ENCODE measurements around the gene TBC1D8.
A peak's percentile ranks its signal among the peaks of the same experiment; 100 is the strongest.

The TBC1D8 gene

GRCh38 chr2:101089419-101089818, 61.8 kb downstream of the TBC1D8 start:
- Mint-ChIP-seq H3K4me1 (ENCODE audit: low read depth) (peaks cover 14% of the 10 kb centered on the region), H3K27ac (peak overlapping the region; percentile 11), H3K36me3 (ENCODE audit: low read depth) (peaks cover 4% of the 10 kb centered on the region), H3K4me3 (no peak overlapping the region), H3K27me3 (no peaks in the 10 kb centered on the region), H3K9me3 (no peaks in the 10 kb centered on the region)

- peaks cover 14% of the 10 kb centered on the region for H3K4me1 Mint-ChIP-seq (ENCODE audit: low read depth)
- peaks cover 4% of the 10 kb centered on the region for H3K36me3 Mint-ChIP-seq (ENCODE audit: low read depth)
- H3K4me3 Mint-ChIP-seq, result no peak overlapping the region
- no peak overlapping the region for H3K27ac Mint-ChIP-seq
- no peaks in the 10 kb centered on the region for H3K9me3 Mint-ChIP-seq
- H3K27me3 Mint-ChIP-seq, result no peaks in the 10 kb centered on the region
Measured at GRCh38 chr2:101087638-101088037, 63.5 kb downstream of the TBC1D8 start.

- Mint-ChIP-seq H3K27ac (no peak overlapping the region), H3K9me3 (no peaks in the 10 kb centered on the region), H3K4me1 (ENCODE audit: low read depth) (peaks cover 7% of the 10 kb centered on the region), H3K4me3 (no peak overlapping the region), H3K36me3 (ENCODE audit: low read depth) (peaks cover 4% of the 10 kb centered on the region), H3K27me3 (no peaks in the 10 kb centered on the region)
Measured at GRCh38 chr2:101083613-101084012, 67.6 kb downstream of the TBC1D8 start.

GRCh38 chr2:101082998-101083397, 68.2 kb downstream of the TBC1D8 start:
- Mint-ChIP-seq H3K27me3 (no peaks in the 10 kb centered on the region), H3K27ac (no peak overlapping the region)

GRCh38 chr2:101081375-101081907, 69.7 kb downstream of the TBC1D8 start:
- H3K27ac Mint-ChIP-seq, result no peak overlapping the region
- H3K27me3 Mint-ChIP-seq, result no peaks in the 10 kb centered on the region
- H3K4me3 Mint-ChIP-seq, result no peak overlapping the region
- peaks cover 4% of the 10 kb centered on the region for H3K4me1 Mint-ChIP-seq (ENCODE audit: low read depth)
- peaks cover 4% of the 10 kb centered on the region for H3K36me3 Mint-ChIP-seq (ENCODE audit: low read depth)
- H3K9me3 Mint-ChIP-seq, result no peaks in the 10 kb centered on the region

More at GRCh38 chr2:101082998-101083397, 68.2 kb downstream of the TBC1D8 start:
- Mint-ChIP-seq H3K36me3 (ENCODE audit: low read depth) (peaks cover 4% of the 10 kb centered on the region), H3K4me1 (ENCODE audit: low read depth) (peaks cover 5% of the 10 kb centered on the region), H3K4me3 (no peak overlapping the region), H3K9me3 (no peaks in the 10 kb centered on the region)

GRCh38 chr2:101080211-101081068, 70.7 kb downstream of the TBC1D8 start:
- Mint-ChIP-seq H3K27me3 (no peaks in the 10 kb centered on the region), H3K36me3 (ENCODE audit: low read depth) (peaks cover 3% of the 10 kb centered on the region), H3K4me1 (ENCODE audit: low read depth) (no peaks in the 10 kb centered on the region), H3K27ac (no peak overlapping the region), H3K9me3 (peaks cover 5% of the 10 kb centered on the region), H3K4me3 (no peak overlapping the region)

GRCh38 chr2:101076581-101076980, 74.6 kb downstream of the TBC1D8 start:
- peaks cover 10% of the 10 kb centered on the region for H3K9me3 Mint-ChIP-seq
- H3K4me3 Mint-ChIP-seq, result no peak overlapping the region
- no peak overlapping the region for H3K27ac Mint-ChIP-seq
- no peaks in the 10 kb centered on the region for H3K27me3 Mint-ChIP-seq
- H3K36me3 Mint-ChIP-seq (ENCODE audit: low read depth), result no peaks in the 10 kb centered on the region
- H3K4me1 Mint-ChIP-seq (ENCODE audit: low read depth), result no peaks in the 10 kb centered on the region

- Mint-ChIP-seq H3K27me3 (no peaks in the 10 kb centered on the region), H3K4me3 (no peak overlapping the region), H3K36me3 (ENCODE audit: low read depth) (no peaks in the 10 kb centered on the region), H3K27ac (no peak overlapping the region), H3K9me3 (no peaks in the 10 kb centered on the region), H3K4me1 (ENCODE audit: low read depth) (no peaks in the 10 kb centered on the region)
Measured at GRCh38 chr2:101064868-101065549, 86.2 kb downstream of the TBC1D8 start.

GRCh38 chr2:101064505-101064867, 86.7 kb downstream of the TBC1D8 start:
- H3K27me3 Mint-ChIP-seq, result no peaks in the 10 kb centered on the region
- H3K4me1 Mint-ChIP-seq (ENCODE audit: low read depth), result no peaks in the 10 kb centered on the region
- no peak overlapping the region for H3K27ac Mint-ChIP-seq
- no peaks in the 10 kb centered on the region for H3K36me3 Mint-ChIP-seq (ENCODE audit: low read depth)
- no peaks in the 10 kb centered on the region for H3K9me3 Mint-ChIP-seq
- H3K4me3 Mint-ChIP-seq, result no peak overlapping the region

GRCh38 chr2:101064125-101064502, 87.1 kb downstream of the TBC1D8 start:
- no peaks in the 10 kb centered on the region for H3K27me3 Mint-ChIP-seq
- no peak overlapping the region for H3K27ac Mint-ChIP-seq
- no peaks in the 10 kb centered on the region for H3K9me3 Mint-ChIP-seq

GRCh38 chr2:101063352-101064124, 87.6 kb downstream of the TBC1D8 start:
- Mint-ChIP-seq H3K4me3 (no peak overlapping the region), H3K9me3 (no peaks in the 10 kb centered on the region), H3K36me3 (ENCODE audit: low read depth) (no peaks in the 10 kb centered on the region), H3K27ac (no peak overlapping the region), H3K4me1 (ENCODE audit: low read depth) (no peaks in the 10 kb centered on the region), H3K27me3 (no peaks in the 10 kb centered on the region)

More at GRCh38 chr2:101064125-101064502, 87.1 kb downstream of the TBC1D8 start:
- Mint-ChIP-seq H3K4me3 (no peak overlapping the region), H3K4me1 (ENCODE audit: low read depth) (no peaks in the 10 kb centered on the region), H3K36me3 (ENCODE audit: low read depth) (no peaks in the 10 kb centered on the region)

GRCh38 chr2:101058386-101058785, 92.8 kb downstream of the TBC1D8 start:
- no peaks in the 10 kb centered on the region for H3K4me1 Mint-ChIP-seq (ENCODE audit: low read depth)
- no peak overlapping the region for H3K4me3 Mint-ChIP-seq
- H3K9me3 Mint-ChIP-seq, result no peaks in the 10 kb centered on the region
- H3K36me3 Mint-ChIP-seq (ENCODE audit: low read depth), result no peaks in the 10 kb centered on the region
- H3K27me3 Mint-ChIP-seq, result no peaks in the 10 kb centered on the region
- H3K27ac Mint-ChIP-seq, result no peak overlapping the region

- Mint-ChIP-seq H3K36me3 (ENCODE audit: low read depth) (no peaks in the 10 kb centered on the region), H3K4me1 (ENCODE audit: low read depth) (no peaks in the 10 kb centered on the region), H3K9me3 (no peaks in the 10 kb centered on the region), H3K27me3 (no peaks in the 10 kb centered on the region), H3K27ac (no peak overlapping the region), H3K4me3 (no peak overlapping the region)
Measured at GRCh38 chr2:101057051-101057933, 93.9 kb downstream of the TBC1D8 start.

GRCh38 chr2:101053117-101053516, 98.1 kb downstream of the TBC1D8 start:
- Mint-ChIP-seq H3K36me3 (ENCODE audit: low read depth) (no peaks in the 10 kb centered on the region), H3K27ac (no peak overlapping the region), H3K9me3 (no peaks in the 10 kb centered on the region), H3K4me3 (no peak overlapping the region), H3K27me3 (no peaks in the 10 kb centered on the region), H3K4me1 (ENCODE audit: low read depth) (no peaks in the 10 kb centered on the region)
